Activated naive CD8-positive, alpha-beta T cell (primary cell): ENCODE results near the gene ARPC1A.
A peak's percentile ranks its signal among the peaks of the same experiment; 100 is the strongest.
"Not testable (repeated sequence)": the region's sequence is repeated elsewhere in the genome, so short reads cannot be mapped to it uniquely, and the experiment has no call there.

Experiments
- H3K27ac Mint-ChIP-seq: one replicate; pipeline ENCODE4 v1.8.0; 2021; ENCODE audit warnings: mixed read lengths
- H3K27me3 Mint-ChIP-seq: one replicate; pipeline ENCODE4 v1.8.0; 2021; ENCODE audit warnings: mixed read lengths
- H3K36me3 Mint-ChIP-seq: one replicate; pipeline ENCODE4 v1.8.0; 2021; ENCODE audit warnings: mixed read lengths
- H3K4me1 Mint-ChIP-seq: one replicate; pipeline ENCODE4 v1.8.0; 2021; ENCODE audit warnings: low read depth, mixed read lengths
- H3K4me3 Mint-ChIP-seq: one replicate; pipeline ENCODE4 v1.8.0; 2021; ENCODE audit warnings: mild to moderate bottlenecking, mixed read lengths
- H3K9me3 Mint-ChIP-seq: one replicate; pipeline ENCODE4 v1.8.0; 2021; ENCODE audit warnings: low read depth, mixed read lengths

ARPC1A gene

GRCh38 chr7:99309111-99309510 is 16.6 kb upstream of the ARPC1A start:
- no peaks in the 10 kb centered on the region for H3K9me3 Mint-ChIP-seq
- H3K27ac Mint-ChIP-seq, result no peak overlapping the region
- H3K36me3 Mint-ChIP-seq, result peaks cover 3% of the 10 kb centered on the region
- H3K27me3 Mint-ChIP-seq, result peaks cover 3% of the 10 kb centered on the region
- no peaks in the 10 kb centered on the region for H3K4me1 Mint-ChIP-seq
- no peak overlapping the region for H3K4me3 Mint-ChIP-seq

- Mint-ChIP-seq H3K36me3 (peaks cover 3% of the 10 kb centered on the region), H3K4me1 (no peaks in the 10 kb centered on the region), H3K9me3 (no peaks in the 10 kb centered on the region), H3K27me3 (peaks cover 3% of the 10 kb centered on the region), H3K4me3 (no peak overlapping the region), H3K27ac (no peak overlapping the region)
Observed at GRCh38 chr7:99310004-99310403, 15.7 kb upstream of the ARPC1A start.

- H3K9me3 Mint-ChIP-seq, result no peaks in the 10 kb centered on the region
- H3K36me3 Mint-ChIP-seq, result peaks cover 3% of the 10 kb centered on the region
- no peak overlapping the region for H3K4me3 Mint-ChIP-seq
- no peaks in the 10 kb centered on the region for H3K4me1 Mint-ChIP-seq
- peaks cover 3% of the 10 kb centered on the region for H3K27me3 Mint-ChIP-seq
- no peak overlapping the region for H3K27ac Mint-ChIP-seq
Observed at GRCh38 chr7:99311702-99312101, 14.0 kb upstream of the ARPC1A start.

- H3K4me3 Mint-ChIP-seq, result peak overlapping the region; percentile 4
- H3K27me3 Mint-ChIP-seq, result peaks cover 3% of the 10 kb centered on the region
- H3K4me1 Mint-ChIP-seq, result no peaks in the 10 kb centered on the region
- H3K27ac Mint-ChIP-seq, result no peak overlapping the region
- H3K36me3 Mint-ChIP-seq, result peaks cover 3% of the 10 kb centered on the region
- no peaks in the 10 kb centered on the region for H3K9me3 Mint-ChIP-seq
Observed at GRCh38 chr7:99312316-99313203, 13.1 kb upstream of the ARPC1A start.

- Mint-ChIP-seq H3K36me3 (peaks cover 3% of the 10 kb centered on the region), H3K4me1 (no peaks in the 10 kb centered on the region), H3K9me3 (no peaks in the 10 kb centered on the region), H3K27me3 (peaks cover 3% of the 10 kb centered on the region), H3K27ac (no peak overlapping the region), H3K4me3 (peak overlapping the region; percentile 4)
Observed at GRCh38 chr7:99313204-99313573, 12.5 kb upstream of the ARPC1A start.

- Mint-ChIP-seq H3K36me3 (peaks cover 3% of the 10 kb centered on the region), H3K27ac (no peak overlapping the region), H3K9me3 (no peaks in the 10 kb centered on the region), H3K4me1 (no peaks in the 10 kb centered on the region), H3K27me3 (peaks cover 3% of the 10 kb centered on the region), H3K4me3 (no peak overlapping the region)
Observed at GRCh38 chr7:99314504-99314903, 11.2 kb upstream of the ARPC1A start.

- H3K27me3 Mint-ChIP-seq, result no peaks in the 10 kb centered on the region
- no peak overlapping the region for H3K27ac Mint-ChIP-seq
- H3K4me1 Mint-ChIP-seq, result peaks cover 1% of the 10 kb centered on the region
- H3K4me3 Mint-ChIP-seq, result no peak overlapping the region
- no peaks in the 10 kb centered on the region for H3K9me3 Mint-ChIP-seq
- H3K36me3 Mint-ChIP-seq, result no peaks in the 10 kb centered on the region
Observed at GRCh38 chr7:99320371-99320770, 5.3 kb upstream of the ARPC1A start.

GRCh38 chr7:99322659-99323058 is 3.0 kb upstream of the ARPC1A start:
- H3K9me3 Mint-ChIP-seq, H3K27ac Mint-ChIP-seq, H3K36me3 Mint-ChIP-seq, H3K27me3 Mint-ChIP-seq, H3K4me3 Mint-ChIP-seq: not testable (repeated sequence)
- peaks cover 12% of the 10 kb centered on the region for H3K4me1 Mint-ChIP-seq

- peak overlapping the region; percentile 70 for H3K27ac Mint-ChIP-seq
- H3K27me3 Mint-ChIP-seq, result no peaks in the 10 kb centered on the region
- peaks cover 27% of the 10 kb centered on the region for H3K4me1 Mint-ChIP-seq
- H3K4me3 Mint-ChIP-seq, result peak overlapping the region; percentile 94
- H3K36me3 Mint-ChIP-seq, result no peaks in the 10 kb centered on the region
- no peaks in the 10 kb centered on the region for H3K9me3 Mint-ChIP-seq
Observed at GRCh38 chr7:99324559-99324958, 1.1 kb upstream of the ARPC1A start.

- H3K4me3 Mint-ChIP-seq, result peak overlapping the region; percentile 94
- no peaks in the 10 kb centered on the region for H3K27me3 Mint-ChIP-seq
- peaks cover 31% of the 10 kb centered on the region for H3K4me1 Mint-ChIP-seq
Observed at GRCh38 chr7:99325001-99325493, 651 bp upstream of the ARPC1A start.

GRCh38 chr7:99326408-99326782 is 697 bp downstream of the ARPC1A start:
- Mint-ChIP-seq H3K36me3 (no peaks in the 10 kb centered on the region), H3K9me3 (no peaks in the 10 kb centered on the region), H3K4me3 (peak overlapping the region; percentile 94), H3K4me1 (peaks cover 45% of the 10 kb centered on the region), H3K27ac (peak overlapping the region; percentile 86), H3K27me3 (no peaks in the 10 kb centered on the region)

More at GRCh38 chr7:99325001-99325493, 651 bp upstream of the ARPC1A start:
- peak overlapping the region; percentile 86 for H3K27ac Mint-ChIP-seq
- no peaks in the 10 kb centered on the region for H3K9me3 Mint-ChIP-seq
- H3K36me3 Mint-ChIP-seq, result no peaks in the 10 kb centered on the region

GRCh38 chr7:99330314-99330961 is 4.7 kb downstream of the ARPC1A start:
- not testable (repeated sequence) for H3K36me3 Mint-ChIP-seq, H3K9me3 Mint-ChIP-seq, H3K27me3 Mint-ChIP-seq
- peaks cover 59% of the 10 kb centered on the region for H3K4me1 Mint-ChIP-seq
- peak overlapping the region; percentile 89 for H3K27ac Mint-ChIP-seq
- peak overlapping the region; percentile 59 for H3K4me3 Mint-ChIP-seq

GRCh38 chr7:99331002-99331401 is 5.3 kb downstream of the ARPC1A start:
- H3K27ac Mint-ChIP-seq, result peak overlapping the region; percentile 89
- no peak overlapping the region for H3K4me3 Mint-ChIP-seq
- H3K36me3 Mint-ChIP-seq, result no peaks in the 10 kb centered on the region
- H3K4me1 Mint-ChIP-seq, result peaks cover 59% of the 10 kb centered on the region
- H3K27me3 Mint-ChIP-seq, result no peaks in the 10 kb centered on the region
- no peaks in the 10 kb centered on the region for H3K9me3 Mint-ChIP-seq

- H3K36me3 Mint-ChIP-seq, result peaks cover 9% of the 10 kb centered on the region
Observed at GRCh38 chr7:99339595-99339994, 13.9 kb downstream of the ARPC1A start.

GRCh38 chr7:99340659-99341058 is 15.0 kb downstream of the ARPC1A start:
- Mint-ChIP-seq H3K36me3 (peaks cover 9% of the 10 kb centered on the region), H3K27me3 (no peaks in the 10 kb centered on the region), H3K4me1 (no peaks in the 10 kb centered on the region), H3K4me3 (no peak overlapping the region), H3K9me3 (no peaks in the 10 kb centered on the region), H3K27ac (no peak overlapping the region)

More at GRCh38 chr7:99339595-99339994, 13.9 kb downstream of the ARPC1A start:
- peaks cover 3% of the 10 kb centered on the region for H3K4me1 Mint-ChIP-seq
- H3K27ac Mint-ChIP-seq, result peak overlapping the region; percentile 38
- H3K9me3 Mint-ChIP-seq, result no peaks in the 10 kb centered on the region
- H3K27me3 Mint-ChIP-seq, result no peaks in the 10 kb centered on the region
- H3K4me3 Mint-ChIP-seq, result no peak overlapping the region
